ENCODE measurements around the gene SYCP2L.

SYCP2L gene

GRCh38 chr6:10901770-10902169 is 14.9 kb downstream of the SYCP2L start:
- TF ChIP-seq GATA3 (IDR thresholded peaks at IDR 0.05; ENCODE audit: low read depth, low read length) (no peak), GATA2 (IDR thresholded peaks at IDR 0.05; ENCODE audit: low read depth, low read length) (no peak)

- TF ChIP-seq GATA3 (IDR thresholded peaks at IDR 0.05; ENCODE audit: low read depth, low read length) (no peak), GATA2 (IDR thresholded peaks at IDR 0.05; ENCODE audit: low read depth, low read length) (no peak)
Observed at GRCh38 chr6:10904015-10904414, 17.2 kb downstream of the SYCP2L start.

- TF ChIP-seq GATA3 (IDR thresholded peaks at IDR 0.05; ENCODE audit: low read depth, low read length) (no peak), GATA2 (IDR thresholded peaks at IDR 0.05; ENCODE audit: low read depth, low read length) (no peak)
Observed at GRCh38 chr6:10908228-10908627, 21.4 kb downstream of the SYCP2L start.

- TF ChIP-seq GATA2 (IDR thresholded peaks at IDR 0.05; ENCODE audit: low read depth, low read length) (no peak), GATA3 (IDR thresholded peaks at IDR 0.05; ENCODE audit: low read depth, low read length) (no peak)
Observed at GRCh38 chr6:10933126-10933525, 46.3 kb downstream of the SYCP2L start.

GRCh38 chr6:10939840-10940239 is 53.0 kb downstream of the SYCP2L start:
- TF ChIP-seq GATA3 (IDR thresholded peaks at IDR 0.05; ENCODE audit: low read depth, low read length) = no peak
- TF ChIP-seq GATA2 (IDR thresholded peaks at IDR 0.05; ENCODE audit: low read depth, low read length) = no peak

GRCh38 chr6:10945845-10946244 is 59.0 kb downstream of the SYCP2L start:
- TF ChIP-seq GATA2 (IDR thresholded peaks at IDR 0.05; ENCODE audit: low read depth, low read length) (no peak), GATA3 (IDR thresholded peaks at IDR 0.05; ENCODE audit: low read depth, low read length) (no peak)

GRCh38 chr6:10947966-10948365 is 61.1 kb downstream of the SYCP2L start:
- no peak for TF ChIP-seq GATA2 (IDR thresholded peaks at IDR 0.05; ENCODE audit: low read depth, low read length)
- TF ChIP-seq GATA3 (IDR thresholded peaks at IDR 0.05; ENCODE audit: low read depth, low read length) = no peak

- no peak for TF ChIP-seq GATA2 (IDR thresholded peaks at IDR 0.05; ENCODE audit: low read depth, low read length)
- TF ChIP-seq GATA3 (IDR thresholded peaks at IDR 0.05; ENCODE audit: low read depth, low read length) = no peak
Observed at GRCh38 chr6:10949579-10950490, 63.0 kb downstream of the SYCP2L start.

- TF ChIP-seq GATA2 (IDR thresholded peaks at IDR 0.05; ENCODE audit: low read depth, low read length) = no peak
- TF ChIP-seq GATA3 (IDR thresholded peaks at IDR 0.05; ENCODE audit: low read depth, low read length) = no peak
Observed at GRCh38 chr6:10951675-10952282, 64.9 kb downstream of the SYCP2L start.

- no peak for TF ChIP-seq GATA2 (IDR thresholded peaks at IDR 0.05; ENCODE audit: low read depth, low read length)
- TF ChIP-seq GATA3 (IDR thresholded peaks at IDR 0.05; ENCODE audit: low read depth, low read length) = no peak
Observed at GRCh38 chr6:10954590-10955010, 67.7 kb downstream of the SYCP2L start.

- TF ChIP-seq GATA3 (IDR thresholded peaks at IDR 0.05; ENCODE audit: low read depth, low read length) (no peak), GATA2 (IDR thresholded peaks at IDR 0.05; ENCODE audit: low read depth, low read length) (no peak)
Observed at GRCh38 chr6:10956776-10957175, 69.9 kb downstream of the SYCP2L start.

- TF ChIP-seq GATA3 (IDR thresholded peaks at IDR 0.05; ENCODE audit: low read depth, low read length) (no peak), GATA2 (IDR thresholded peaks at IDR 0.05; ENCODE audit: low read depth, low read length) (no peak)
Observed at GRCh38 chr6:10957414-10957886, 70.6 kb downstream of the SYCP2L start.

GRCh38 chr6:10960171-10960570 is 73.3 kb downstream of the SYCP2L start:
- TF ChIP-seq GATA3 (IDR thresholded peaks at IDR 0.05; ENCODE audit: low read depth, low read length) (no peak), GATA2 (IDR thresholded peaks at IDR 0.05; ENCODE audit: low read depth, low read length) (no peak)

GRCh38 chr6:10961837-10962236 is 75.0 kb downstream of the SYCP2L start:
- no peak for TF ChIP-seq GATA2 (IDR thresholded peaks at IDR 0.05; ENCODE audit: low read depth, low read length)
- no peak for TF ChIP-seq GATA3 (IDR thresholded peaks at IDR 0.05; ENCODE audit: low read depth, low read length)

- TF ChIP-seq GATA2 (IDR thresholded peaks at IDR 0.05; ENCODE audit: low read depth, low read length) = no peak
- no peak for TF ChIP-seq GATA3 (IDR thresholded peaks at IDR 0.05; ENCODE audit: low read depth, low read length)
Observed at GRCh38 chr6:10962673-10963072, 75.8 kb downstream of the SYCP2L start.
